Fibroblast of skin of left quadriceps (primary cell): ENCODE data around the gene ZNF462.

Source experiments
- DNase-seq, 2 experiments: peaks; one replicate each; pipeline ENCODE4 v3.0.0-alpha.2; 2013; ENCODE audit warnings: low read depth in 2 of 2

Gene ZNF462

GRCh38 chr9:106864373-106865143 is 1.6 kb downstream of the ZNF462 start:
- DNase-seq: no peak

- no peak for DNase-seq
These were observed 3.3 kb downstream of the ZNF462 start for GRCh38 chr9:106866243-106866642.

- DNase-seq: no peak
These were observed 4.3 kb downstream of the ZNF462 start for GRCh38 chr9:106867286-106867685.

- no peak for DNase-seq
These were observed 5.1 kb downstream of the ZNF462 start for GRCh38 chr9:106868087-106868486.

- no peak for DNase-seq
These were observed 5.6 kb downstream of the ZNF462 start for GRCh38 chr9:106868565-106868964.

- DNase-seq: no peak
These were observed 6.1 kb downstream of the ZNF462 start for GRCh38 chr9:106869028-106869427.

- no peak for DNase-seq
These were observed 6.5 kb downstream of the ZNF462 start for GRCh38 chr9:106869458-106869857.

- DNase-seq: no peak
These were observed 9.7 kb downstream of the ZNF462 start for GRCh38 chr9:106872641-106873040.

GRCh38 chr9:106874031-106874430 is 11.1 kb downstream of the ZNF462 start:
- DNase-seq: no peak

- DNase-seq: no peak
These were observed 11.7 kb downstream of the ZNF462 start for GRCh38 chr9:106874652-106875051.

- DNase-seq: no peak
These were observed 12.6 kb downstream of the ZNF462 start for GRCh38 chr9:106875529-106875928.

- no peak for DNase-seq
These were observed 14.4 kb downstream of the ZNF462 start for GRCh38 chr9:106877345-106877744.

- no peak for DNase-seq
These were observed 15.3 kb downstream of the ZNF462 start for GRCh38 chr9:106878081-106878837.

GRCh38 chr9:106878934-106879333 is 16.0 kb downstream of the ZNF462 start:
- DNase-seq: peak in 1 of 2 experiments; percentile 65

- no peak for DNase-seq
These were observed 16.5 kb downstream of the ZNF462 start for GRCh38 chr9:106879439-106879882.

- DNase-seq: no peak
These were observed 17.1 kb downstream of the ZNF462 start for GRCh38 chr9:106880081-106880480.

- no peak for DNase-seq
These were observed 17.9 kb downstream of the ZNF462 start for GRCh38 chr9:106880863-106881262.

- no peak for DNase-seq
These were observed 20.1 kb downstream of the ZNF462 start for GRCh38 chr9:106883030-106883429.

GRCh38 chr9:106883626-106884190 is 20.7 kb downstream of the ZNF462 start:
- no peak for DNase-seq

- DNase-seq: no peak
These were observed 22.5 kb downstream of the ZNF462 start for GRCh38 chr9:106885451-106885850.

- DNase-seq: no peak
These were observed 23.4 kb downstream of the ZNF462 start for GRCh38 chr9:106886111-106887046.

- DNase-seq: no peak
These were observed 24.1 kb downstream of the ZNF462 start for GRCh38 chr9:106887066-106887465.
